Glutamatergic neuron (in vitro differentiated cells): ENCODE data around the gene PSORS1C2. TPM values are rescaled to one million over a fixed set of nuclear protein-coding genes. Genes with fewer than 3 reads are reported as not detected.
A peak's percentile ranks its signal among the peaks of the same experiment; 100 is the strongest.

Experiments
- DNase-seq: peaks from one replicate; pipeline ENCODE4 v3.0.0; 2022
- H3K27ac Mint-ChIP-seq: one replicate; pipeline ENCODE4 v1.8.0; 2020; ENCODE audit warnings: mild to moderate bottlenecking, mixed read lengths, inconsistent platforms; ENCODE audit not compliant: unreplicated experiment
- H3K27me3 Mint-ChIP-seq: one replicate; pipeline ENCODE4 v1.8.0; 2020; ENCODE audit warnings: mild to moderate bottlenecking, moderate library complexity, mixed read lengths, inconsistent platforms; ENCODE audit not compliant: unreplicated experiment
- H3K36me3 Mint-ChIP-seq: one replicate; pipeline ENCODE4 v1.8.0; 2020; ENCODE audit warnings: mild to moderate bottlenecking, mixed read lengths, inconsistent platforms; ENCODE audit not compliant: unreplicated experiment
- H3K4me1 Mint-ChIP-seq: one replicate; pipeline ENCODE4 v1.8.0; 2020; ENCODE audit warnings: mild to moderate bottlenecking, low read depth, mixed read lengths, inconsistent platforms; ENCODE audit not compliant: unreplicated experiment
- H3K4me3 Mint-ChIP-seq: one replicate; pipeline ENCODE4 v1.8.0; 2020; ENCODE audit warnings: mild to moderate bottlenecking, mixed read lengths, inconsistent platforms; ENCODE audit not compliant: unreplicated experiment
- H3K9me3 Mint-ChIP-seq: one replicate; pipeline ENCODE4 v1.8.0; 2020; ENCODE audit warnings: mild to moderate bottlenecking, moderate library complexity, mixed read lengths, inconsistent platforms; ENCODE audit not compliant: unreplicated experiment
- CTCF ChIP-seq: fragments of 200-600 bp; sonication (generic); IDR thresholded peaks from one replicate; pipeline ENCODE4 v1.5.0; 2021; ENCODE audit not compliant: partially characterized antibody, unreplicated experiment
- total RNA-seq: library from RNA; stranded (reverse); fragmentation: NEBNext Ultra II Directional; extraction: Animal tissue kit (Norgen Biotek cat#: 25700); gene quantifications from one replicate; pipeline ENCODE4 v1.2.1, GENCODE V29; 2021; ENCODE audit not compliant: unreplicated experiment

PSORS1C2 gene
- total RNA-seq, 1 donor from 2014 or later = 0.49 TPM

- no peak for TF ChIP-seq CTCF
- Mint-ChIP-seq H3K4me3 (no peak overlapping the region), H3K27ac (no peak overlapping the region), H3K27me3 (no peaks in the 10 kb centered on the region), H3K9me3 (peaks cover 3% of the 10 kb centered on the region), H3K4me1 (peaks cover 3% of the 10 kb centered on the region), H3K36me3 (no peaks in the 10 kb centered on the region)
- DNase-seq = no peak
Measured at GRCh38 chr6:31156641-31157040, 17.8 kb upstream of the PSORS1C2 start.

GRCh38 chr6:31154436-31154835 lies 15.6 kb upstream of the PSORS1C2 start:
- no peak overlapping the region for H3K27ac Mint-ChIP-seq
- peaks cover 3% of the 10 kb centered on the region for H3K4me1 Mint-ChIP-seq
- H3K9me3 Mint-ChIP-seq = peaks cover 10% of the 10 kb centered on the region
- DNase-seq = no peak
- TF ChIP-seq CTCF = no peak
- H3K27me3 Mint-ChIP-seq = peaks cover 3% of the 10 kb centered on the region
- no peak overlapping the region for H3K4me3 Mint-ChIP-seq
- no peaks in the 10 kb centered on the region for H3K36me3 Mint-ChIP-seq

- H3K4me1 Mint-ChIP-seq = no peaks in the 10 kb centered on the region
- H3K4me3 Mint-ChIP-seq = no peak overlapping the region
- H3K27ac Mint-ChIP-seq = no peak overlapping the region
- H3K27me3 Mint-ChIP-seq = peaks cover 3% of the 10 kb centered on the region
- H3K9me3 Mint-ChIP-seq = peaks cover 7% of the 10 kb centered on the region
- H3K36me3 Mint-ChIP-seq = no peaks in the 10 kb centered on the region
- no peak for TF ChIP-seq CTCF
- no peak for DNase-seq
Measured at GRCh38 chr6:31152781-31153180, 13.9 kb upstream of the PSORS1C2 start.

- no peaks in the 10 kb centered on the region for H3K36me3 Mint-ChIP-seq
- no peak overlapping the region for H3K4me3 Mint-ChIP-seq
- H3K9me3 Mint-ChIP-seq = peaks cover 7% of the 10 kb centered on the region
- H3K4me1 Mint-ChIP-seq = peaks cover 10% of the 10 kb centered on the region
- no peak for TF ChIP-seq CTCF
- no peak overlapping the region for H3K27ac Mint-ChIP-seq
- DNase-seq = no peak
- H3K27me3 Mint-ChIP-seq = peaks cover 5% of the 10 kb centered on the region
Measured at GRCh38 chr6:31149827-31150447, 11.1 kb upstream of the PSORS1C2 start.

GRCh38 chr6:31145386-31145785 lies 6.5 kb upstream of the PSORS1C2 start:
- no peak for TF ChIP-seq CTCF
- Mint-ChIP-seq H3K36me3 (no peaks in the 10 kb centered on the region), H3K4me1 (peaks cover 26% of the 10 kb centered on the region), H3K9me3 (peaks cover 10% of the 10 kb centered on the region), H3K27me3 (peaks cover 7% of the 10 kb centered on the region), H3K27ac (peak overlapping the region; percentile 1), H3K4me3 (no peak overlapping the region)
- no peak for DNase-seq
